ENCODE results near the gene FLNC.

The FLNC gene

GRCh38 chr7:128889121-128889520 is 58.9 kb downstream of the FLNC start:
- no peaks in the 10 kb centered on the region for H3K4me1 ChIP-seq (ENCODE audit: insufficient read depth, low read length)
- no peaks in the 10 kb centered on the region for H3K36me3 ChIP-seq (ENCODE audit: insufficient read depth, low read length)
- peaks cover 56% of the 10 kb centered on the region for H3K27me3 ChIP-seq (ENCODE audit: insufficient read depth, low read length)
- H3K4me3 ChIP-seq (ENCODE audit: low read length): no peak overlapping the region
- no peak overlapping the region for H2AFZ ChIP-seq (ENCODE audit: low read depth, low read length)
- H3K9me3 ChIP-seq (ENCODE audit: low read length): no peaks in the 10 kb centered on the region

GRCh38 chr7:128890306-128891109 is 60.3 kb downstream of the FLNC start:
- Histone ChIP-seq H2AFZ (ENCODE audit: low read depth, low read length) (no peak overlapping the region), H3K4me1 (ENCODE audit: insufficient read depth, low read length) (no peaks in the 10 kb centered on the region), H3K27me3 (ENCODE audit: insufficient read depth, low read length) (peaks cover 56% of the 10 kb centered on the region), H3K9me3 (ENCODE audit: low read length) (no peaks in the 10 kb centered on the region), H3K4me3 (ENCODE audit: low read length) (no peak overlapping the region), H3K36me3 (ENCODE audit: insufficient read depth, low read length) (no peaks in the 10 kb centered on the region)

- H3K9me3 ChIP-seq (ENCODE audit: low read length): no peaks in the 10 kb centered on the region
- no peak overlapping the region for H2AFZ ChIP-seq (ENCODE audit: low read depth, low read length)
- H3K36me3 ChIP-seq (ENCODE audit: insufficient read depth, low read length): no peaks in the 10 kb centered on the region
- no peaks in the 10 kb centered on the region for H3K4me1 ChIP-seq (ENCODE audit: insufficient read depth, low read length)
- no peak overlapping the region for H3K4me3 ChIP-seq (ENCODE audit: low read length)
- H3K27me3 ChIP-seq (ENCODE audit: insufficient read depth, low read length): peaks cover 56% of the 10 kb centered on the region
Observed at GRCh38 chr7:128891110-128891941, 61.1 kb downstream of the FLNC start.

DNA sequence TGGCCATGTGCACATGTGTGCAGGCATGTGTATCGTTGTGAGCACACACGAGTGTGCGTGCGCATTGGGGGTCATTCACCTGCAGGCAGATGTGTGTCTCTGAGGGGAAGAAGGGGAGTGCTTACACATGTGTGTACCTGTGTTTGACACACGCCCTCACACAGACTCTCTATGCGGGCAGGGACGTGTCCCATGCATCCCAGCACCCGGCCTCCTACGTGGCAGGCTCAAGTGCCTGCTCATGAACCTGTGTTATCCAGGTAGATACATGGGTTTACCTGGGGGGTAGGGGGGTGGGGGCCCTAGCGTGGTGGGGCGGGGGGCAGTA is 61.7 kb downstream of the FLNC start:
- no peaks in the 10 kb centered on the region for H3K4me1 ChIP-seq (ENCODE audit: insufficient read depth, low read length)
- H2AFZ ChIP-seq (ENCODE audit: low read depth, low read length): no peak overlapping the region
- H3K4me3 ChIP-seq (ENCODE audit: low read length): no peak overlapping the region
- H3K27me3 ChIP-seq (ENCODE audit: insufficient read depth, low read length): peaks cover 56% of the 10 kb centered on the region
- no peaks in the 10 kb centered on the region for H3K36me3 ChIP-seq (ENCODE audit: insufficient read depth, low read length)
- H3K9me3 ChIP-seq (ENCODE audit: low read length): no peaks in the 10 kb centered on the region

DNA sequence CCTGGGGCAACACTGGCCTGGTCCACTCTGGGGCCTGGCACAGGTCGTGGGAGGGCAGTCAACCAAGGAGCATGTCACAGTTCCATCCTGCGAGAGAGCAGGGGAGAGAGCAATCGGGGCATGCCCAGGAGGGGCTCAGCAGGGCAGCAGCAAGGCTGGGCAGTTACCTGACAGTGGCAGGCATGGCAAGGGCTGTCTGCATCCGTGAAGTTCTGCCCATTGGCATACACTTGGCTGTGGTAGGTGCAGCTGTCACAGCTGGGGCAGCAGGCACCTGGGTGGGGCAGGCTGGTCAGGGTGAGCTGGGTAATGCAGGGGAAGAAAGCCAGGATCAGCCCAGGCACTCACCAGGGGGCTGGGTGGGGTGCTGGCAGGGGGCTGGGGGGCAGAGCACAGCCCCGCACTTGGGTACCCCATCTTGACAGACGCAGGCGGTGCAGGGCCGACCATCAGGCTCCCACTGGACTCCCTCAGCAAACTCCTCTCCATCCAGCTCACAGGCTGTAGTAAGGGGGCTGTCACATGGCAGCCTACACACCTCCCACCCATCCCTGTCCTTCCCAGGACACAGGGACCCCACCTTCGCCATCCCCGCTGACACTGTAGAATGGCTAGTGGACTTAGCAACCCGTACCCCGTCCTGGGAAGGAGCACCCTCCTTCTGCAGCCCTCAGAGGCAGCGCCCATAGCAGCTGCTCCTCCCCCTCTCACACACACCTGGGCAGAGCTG is 62.5 kb downstream of the FLNC start:
- Histone ChIP-seq H2AFZ (ENCODE audit: low read depth, low read length) (no peak overlapping the region), H3K36me3 (ENCODE audit: insufficient read depth, low read length) (no peaks in the 10 kb centered on the region), H3K9me3 (ENCODE audit: low read length) (no peaks in the 10 kb centered on the region), H3K4me3 (ENCODE audit: low read length) (no peak overlapping the region), H3K4me1 (ENCODE audit: insufficient read depth, low read length) (no peaks in the 10 kb centered on the region), H3K27me3 (ENCODE audit: insufficient read depth, low read length) (peaks cover 56% of the 10 kb centered on the region)

DNA sequence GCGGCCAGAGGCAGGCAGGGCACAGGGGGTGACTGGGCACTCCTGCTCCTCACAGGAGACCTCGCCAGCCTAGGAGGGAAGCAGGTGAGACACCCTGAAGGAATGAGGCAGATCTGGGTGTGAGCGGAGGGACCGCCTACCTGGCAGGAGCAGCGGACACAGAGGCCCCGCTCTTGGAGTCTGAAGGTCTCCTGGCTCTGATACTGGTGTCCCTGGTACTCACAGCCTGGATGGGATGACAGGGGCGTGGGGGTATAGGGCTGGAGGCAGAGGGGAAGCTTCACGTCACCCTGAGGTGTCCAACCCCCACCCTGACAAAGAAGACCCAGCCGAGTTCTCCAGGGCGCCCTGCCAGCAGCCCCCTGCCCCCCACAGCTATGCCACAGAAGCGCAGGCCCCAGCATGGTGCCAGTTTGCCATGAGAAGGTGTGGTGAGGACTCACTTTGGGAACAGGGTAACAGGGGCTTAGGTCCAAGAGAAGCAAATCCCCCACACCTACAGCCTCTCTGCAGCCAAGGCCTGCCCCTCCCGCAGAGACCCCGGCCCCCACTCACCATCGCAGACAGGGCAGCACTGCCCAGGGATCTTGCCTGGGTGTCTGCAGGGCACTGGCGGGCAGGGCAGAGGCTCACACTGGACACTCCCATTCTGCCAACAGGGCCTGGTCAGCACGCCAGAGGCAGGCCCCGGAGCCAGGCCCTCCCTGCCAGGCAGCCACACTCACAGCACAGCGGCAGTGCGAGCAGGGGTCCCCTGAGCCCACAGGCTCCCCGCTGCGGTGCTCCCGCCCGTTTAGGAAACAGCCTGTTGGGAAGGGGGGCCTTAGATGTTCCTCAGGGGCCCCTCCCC is 63.3 kb downstream of the FLNC start:
- H2AFZ ChIP-seq (ENCODE audit: low read depth, low read length): no peak overlapping the region
- H3K4me1 ChIP-seq (ENCODE audit: insufficient read depth, low read length): no peaks in the 10 kb centered on the region
- H3K4me3 ChIP-seq (ENCODE audit: low read length): no peak overlapping the region
- H3K27me3 ChIP-seq (ENCODE audit: insufficient read depth, low read length): peaks cover 50% of the 10 kb centered on the region
- H3K9me3 ChIP-seq (ENCODE audit: low read length): no peaks in the 10 kb centered on the region
- H3K36me3 ChIP-seq (ENCODE audit: insufficient read depth, low read length): no peaks in the 10 kb centered on the region

- H3K27me3 ChIP-seq (ENCODE audit: insufficient read depth, low read length): peaks cover 44% of the 10 kb centered on the region
- no peaks in the 10 kb centered on the region for H3K9me3 ChIP-seq (ENCODE audit: low read length)
- H3K36me3 ChIP-seq (ENCODE audit: insufficient read depth, low read length): no peaks in the 10 kb centered on the region
- H2AFZ ChIP-seq (ENCODE audit: low read depth, low read length): no peak overlapping the region
- no peaks in the 10 kb centered on the region for H3K4me1 ChIP-seq (ENCODE audit: insufficient read depth, low read length)
- H3K4me3 ChIP-seq (ENCODE audit: low read length): no peak overlapping the region
Observed at GRCh38 chr7:128894101-128894440, 63.9 kb downstream of the FLNC start.

DNA sequence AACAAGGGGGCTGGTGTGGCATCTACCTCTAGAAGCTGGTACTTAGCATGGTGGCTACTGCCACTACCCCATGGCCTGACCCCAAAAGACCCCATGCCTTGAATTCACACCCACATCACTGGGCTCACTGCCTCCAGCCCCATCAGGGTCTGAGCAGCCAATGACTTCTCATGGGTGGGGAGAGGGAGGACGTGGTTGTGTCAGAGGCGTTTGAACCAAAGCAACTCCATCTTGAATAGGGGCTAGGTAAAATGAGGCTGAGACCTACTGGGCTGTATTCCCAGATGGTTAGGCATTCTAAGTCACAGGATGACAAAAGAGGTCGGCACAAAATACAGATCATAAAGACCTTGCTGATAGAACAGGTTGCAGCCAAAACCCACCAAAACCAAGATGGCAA is 65.1 kb downstream of the FLNC start:
- Histone ChIP-seq H2AFZ (ENCODE audit: low read depth, low read length) (no peak overlapping the region), H3K9me3 (ENCODE audit: low read length) (no peaks in the 10 kb centered on the region), H3K27me3 (ENCODE audit: insufficient read depth, low read length) (peaks cover 33% of the 10 kb centered on the region), H3K4me1 (ENCODE audit: insufficient read depth, low read length) (no peaks in the 10 kb centered on the region), H3K36me3 (ENCODE audit: insufficient read depth, low read length) (no peaks in the 10 kb centered on the region), H3K4me3 (ENCODE audit: low read length) (no peak overlapping the region)

DNA sequence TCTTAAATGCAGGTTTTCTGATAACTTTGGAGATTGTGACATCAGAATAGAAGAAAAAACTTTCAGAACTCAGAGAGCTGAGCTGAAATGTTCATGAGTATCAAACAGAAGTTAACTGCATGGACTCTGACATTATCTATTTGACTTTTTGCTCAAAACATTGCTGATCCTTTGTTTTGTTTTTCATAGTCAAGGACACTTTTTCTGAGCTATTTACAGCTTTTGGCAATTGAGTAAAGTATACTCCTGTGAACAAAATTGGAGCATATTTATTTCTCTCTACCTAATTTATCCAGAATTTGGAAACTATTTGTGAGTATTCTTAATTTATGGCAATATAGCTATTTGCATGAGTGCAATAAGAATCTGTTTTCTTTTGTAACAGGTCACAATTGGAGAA is 69.2 kb downstream of the FLNC start:
- no peaks in the 10 kb centered on the region for H3K9me3 ChIP-seq (ENCODE audit: low read length)

GRCh38 chr7:128900237-128900636 is 70.0 kb downstream of the FLNC start:
- Histone ChIP-seq H2AFZ (ENCODE audit: low read depth, low read length) (no peak overlapping the region), H3K27me3 (ENCODE audit: insufficient read depth, low read length) (peaks cover 18% of the 10 kb centered on the region), H3K36me3 (ENCODE audit: insufficient read depth, low read length) (no peaks in the 10 kb centered on the region), H3K4me3 (ENCODE audit: low read length) (no peak overlapping the region), H3K9me3 (ENCODE audit: low read length) (no peaks in the 10 kb centered on the region), H3K4me1 (ENCODE audit: insufficient read depth, low read length) (no peaks in the 10 kb centered on the region)

More for the DNA sequence above, 69.2 kb downstream of the FLNC start:
- Histone ChIP-seq H3K36me3 (ENCODE audit: insufficient read depth, low read length) (no peaks in the 10 kb centered on the region), H2AFZ (ENCODE audit: low read depth, low read length) (no peak overlapping the region), H3K4me1 (ENCODE audit: insufficient read depth, low read length) (no peaks in the 10 kb centered on the region), H3K4me3 (ENCODE audit: low read length) (no peak overlapping the region), H3K27me3 (ENCODE audit: insufficient read depth, low read length) (peaks cover 18% of the 10 kb centered on the region)

- Histone ChIP-seq H3K36me3 (ENCODE audit: insufficient read depth, low read length) (no peaks in the 10 kb centered on the region), H2AFZ (ENCODE audit: low read depth, low read length) (no peak overlapping the region), H3K9me3 (ENCODE audit: low read length) (no peaks in the 10 kb centered on the region), H3K4me3 (ENCODE audit: low read length) (no peak overlapping the region), H3K27me3 (ENCODE audit: insufficient read depth, low read length) (peaks cover 14% of the 10 kb centered on the region), H3K4me1 (ENCODE audit: insufficient read depth, low read length) (no peaks in the 10 kb centered on the region)
Observed at GRCh38 chr7:128902761-128903585, 72.8 kb downstream of the FLNC start.

Measured in neuron (in vitro differentiated cells).